ENCODE data around the gene CCNB3. TPM values are rescaled to one million over a fixed set of nuclear protein-coding genes. Genes with fewer than 3 reads are reported as not detected.

CCNB3 gene
- total RNA-seq, 1 donor from 2014 or later: 0.24 TPM

GRCh38 chrX:50333308-50333707 lies 128.7 kb downstream of the CCNB3 start:
- no peak for DNase-seq (ENCODE audit: low read depth)

- no peak for DNase-seq (ENCODE audit: low read depth)
Observed at GRCh38 chrX:50343917-50344316, 139.4 kb downstream of the CCNB3 start.

- no peak for DNase-seq (ENCODE audit: low read depth)
Observed at GRCh38 chrX:50372966-50373365, 168.4 kb downstream of the CCNB3 start.

DNA sequence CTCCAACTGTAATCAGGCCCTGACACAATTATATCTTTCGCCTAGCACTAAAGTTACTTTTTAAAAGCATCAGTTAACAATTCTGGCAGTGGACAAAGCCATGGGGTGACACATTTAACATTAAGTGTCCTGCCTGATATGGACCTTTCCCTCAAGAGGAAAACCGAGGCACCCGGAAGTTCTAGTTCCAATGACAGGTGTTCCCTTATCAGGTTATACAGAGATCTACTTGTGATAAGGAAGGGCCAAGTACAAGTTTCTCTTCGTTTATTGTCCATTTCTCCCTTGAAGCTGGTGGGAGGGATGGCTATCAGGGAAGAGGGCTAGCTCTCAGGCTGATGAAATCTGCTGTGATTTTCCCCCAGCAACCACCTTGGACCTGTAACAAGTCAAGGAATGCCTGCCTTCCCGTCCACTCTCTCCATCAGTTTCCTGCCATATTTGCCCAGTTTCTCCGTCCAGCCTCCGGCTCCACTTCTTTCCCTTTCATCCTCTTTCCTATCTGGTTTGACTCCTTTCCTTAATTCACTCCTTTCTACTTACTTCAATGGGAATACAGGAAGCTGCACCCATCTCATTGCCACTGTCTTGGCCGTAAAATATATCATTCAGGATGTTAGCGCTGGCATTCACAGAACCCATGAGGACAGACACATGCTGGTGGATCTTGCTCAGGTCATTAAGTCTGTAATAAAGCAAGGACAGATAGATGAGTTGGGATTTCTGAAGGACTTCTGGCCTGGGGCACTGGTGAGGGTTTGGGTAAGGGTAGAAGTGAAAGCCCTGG lies 171.1 kb downstream of the CCNB3 start:
- no peak for DNase-seq (ENCODE audit: low read depth)

- DNase-seq (ENCODE audit: low read depth): no peak
Observed at GRCh38 chrX:50381729-50382415, 177.3 kb downstream of the CCNB3 start.

DNA sequence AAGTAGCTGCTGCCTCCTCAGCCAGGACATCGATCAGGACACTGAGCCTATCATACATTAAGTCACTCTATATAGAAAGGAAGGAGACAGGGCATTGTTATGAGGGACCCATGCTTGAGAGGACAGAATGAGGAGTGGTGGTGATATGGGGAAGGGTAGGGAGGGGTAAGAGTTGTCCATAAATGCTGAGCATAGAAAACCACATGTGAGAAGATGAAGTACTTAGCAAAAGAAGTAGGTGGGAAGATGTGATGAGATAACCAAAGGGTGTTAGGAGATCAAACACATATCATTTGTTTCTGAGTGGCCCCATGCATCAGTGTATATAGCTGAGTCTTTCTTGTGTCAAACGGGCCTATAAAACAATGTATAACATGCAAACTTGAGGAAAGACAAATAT lies 182.0 kb downstream of the CCNB3 start:
- DNase-seq (ENCODE audit: low read depth): no peak

GRCh38 chrX:50393902-50394301 lies 189.3 kb downstream of the CCNB3 start:
- DNase-seq (ENCODE audit: low read depth): no peak

Other genes with a start within 250 kb of the CCNB3 start
- gene AKAP4, start 3.8 kb upstream of the CCNB3 start, total RNA-seq: not detected in 2 replicates